Tibial nerve (tissue), 3 donors: Measurements from ENCODE around the gene NINJ1.

Experiments used
- CTCF ChIP-seq, 5 experiments: fragments of 200-600 bp in 3 of 5; fragments of 450-650 bp in 2 of 5; sonication (generic) in 3 of 5; IDR thresholded peaks; one replicate each; pipeline ENCODE4 v1.5.1; 2016 to 2019; ENCODE audit warnings: antibody characterized with exemption in 5 of 5, mild to moderate bottlenecking in 3 of 5, moderate library complexity in 2 of 5
- POLR2A ChIP-seq, 2 donors: fragments of 450-650 bp; IDR thresholded peaks; one replicate each; pipeline ENCODE4 v1.6.1; 2017; ENCODE audit warnings: antibody characterized with exemption in 2 of 2, mild to moderate bottlenecking in 2 of 2, moderate library complexity in 2 of 2

- no peak for TF ChIP-seq CTCF (IDR thresholded peaks at IDR 0.05)
- no peak for TF ChIP-seq POLR2A (IDR thresholded peaks at IDR 0.05)
Measured at GRCh38 chr9:93089024-93089423, 45.0 kb downstream of the NINJ1 start.
